ENCODE measurements around the gene TEKT3.

DNA sequence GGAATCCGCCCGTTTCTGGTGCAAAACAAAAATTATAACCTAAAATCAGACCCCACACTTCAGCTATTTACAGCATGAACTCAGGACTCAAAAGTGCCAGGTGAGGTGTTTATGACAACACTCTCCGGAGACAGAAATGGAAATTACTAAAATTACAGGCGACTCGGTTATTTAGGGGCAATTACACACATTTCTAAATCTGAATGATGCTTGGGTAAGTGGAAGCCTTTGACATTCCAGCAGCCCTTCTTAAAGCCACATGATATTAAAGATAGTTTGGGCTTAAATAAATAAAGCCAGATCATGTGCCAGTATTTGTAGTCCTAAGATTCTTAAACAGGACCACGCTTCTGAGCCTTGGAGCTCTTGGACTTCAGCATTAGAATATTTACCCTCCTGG, 39.6 kb downstream of the TEKT3 start:
- TF ChIP-seq CTCF (conservative IDR thresholded peaks at IDR 0.05) (no peak), EZH2 (IDR thresholded peaks at IDR 0.05; ENCODE audit: low read depth) (no peak)
